Osteoblast (primary cell): Measurements from ENCODE around the gene ACER3. TPM values are rescaled to one million over a fixed set of nuclear protein-coding genes. Genes with fewer than 3 reads are reported as not detected.

ENCODE experiments used
- DNase-seq: peaks from one replicate; pipeline ENCODE4 v3.0.0; 2011; ENCODE audit warnings: low spot score, mixed read lengths; ENCODE audit not compliant: insufficient read length; ENCODE audit errors: missing footprints
- H2AFZ ChIP-seq: 2 replicates; pipeline ENCODE4 v1.6.0; 2011; ENCODE audit warnings: mild to moderate bottlenecking, low read length
- H3K27ac ChIP-seq: 2 replicates; pipeline ENCODE4 v1.5.1; 2011; ENCODE audit warnings: mild to moderate bottlenecking, low read depth, low read length, moderate library complexity
- H3K27me3 ChIP-seq: 2 replicates; pipeline ENCODE4 v1.6.0; 2012; ENCODE audit warnings: mild to moderate bottlenecking, control low read depth, inconsistent platforms, low read length, moderate library complexity; ENCODE audit not compliant: insufficient read depth
- H3K36me3 ChIP-seq: 2 replicates; pipeline ENCODE4 v1.5.1; 2011; ENCODE audit warnings: mild to moderate bottlenecking, low read length, control low read depth, moderate library complexity; ENCODE audit not compliant: insufficient read depth
- H3K4me1 ChIP-seq: 2 replicates; pipeline ENCODE4 v1.5.1; 2011; ENCODE audit warnings: mild to moderate bottlenecking, low read length, control low read depth, moderate library complexity; ENCODE audit not compliant: insufficient read depth
- H3K4me2 ChIP-seq: 2 replicates; pipeline ENCODE4 v1.6.0; 2011; ENCODE audit warnings: mild to moderate bottlenecking, low read length; ENCODE audit not compliant: insufficient read depth
- H3K4me3 ChIP-seq: fragments of 200-600 bp; sonication (generic); 3 replicates; pipeline ENCODE4 v1.5.1; 2012; ENCODE audit warnings: mild to moderate bottlenecking, low read length, inconsistent platforms; ENCODE audit not compliant: insufficient read depth
- H3K79me2 ChIP-seq: 2 replicates; pipeline ENCODE4 v1.6.0; 2012; ENCODE audit warnings: mild to moderate bottlenecking, low read length, control low read depth, inconsistent platforms; ENCODE audit not compliant: insufficient read depth
- H3K9me3 ChIP-seq: 2 replicates; pipeline ENCODE4 v1.5.1; 2011; ENCODE audit warnings: low read depth, low read length, control low read depth
- H4K20me1 ChIP-seq: 2 replicates; pipeline ENCODE4 v1.6.0; 2012; ENCODE audit warnings: mild to moderate bottlenecking, low read length, control low read depth; ENCODE audit not compliant: insufficient read depth
- CTCF ChIP-seq: IDR thresholded peaks from 2 replicates; pipeline ENCODE4 v1.5.1; 2011; ENCODE audit warnings: mild to moderate bottlenecking, low read depth, low read length, moderate library complexity; ENCODE audit errors: extremely low read depth
- total RNA-seq: library from RNA; depleted of rRNA; stranded (reverse); fragments of >200 nt; gene quantifications from 2 replicates; pipeline ENCODE4 v1.2.3, GENCODE V29; 2012

ACER3 gene
- total RNA-seq, 1 donor = 9.8 TPM

- TF ChIP-seq CTCF = no peak
- no peak for DNase-seq
- H3K4me3 ChIP-seq = no peak overlapping the region
Observed at GRCh38 chr11:76843907-76844306, 16.8 kb upstream of the ACER3 start.

GRCh38 chr11:76844511-76844910 is 16.2 kb upstream of the ACER3 start:
- no peak overlapping the region for H3K27ac ChIP-seq
- no peaks in the 10 kb centered on the region for H3K4me1 ChIP-seq
- no peak overlapping the region for H3K4me3 ChIP-seq
- no peak overlapping the region for H2AFZ ChIP-seq
- H3K4me2 ChIP-seq = no peak overlapping the region
- TF ChIP-seq CTCF = no peak
- no peaks in the 10 kb centered on the region for H3K36me3 ChIP-seq
- H3K79me2 ChIP-seq = no peaks in the 10 kb centered on the region
- H3K9me3 ChIP-seq = no peaks in the 10 kb centered on the region
- H4K20me1 ChIP-seq = no peaks in the 10 kb centered on the region
- H3K27me3 ChIP-seq = peaks cover 16% of the 10 kb centered on the region
- no peak for DNase-seq

More at GRCh38 chr11:76843907-76844306, 16.8 kb upstream of the ACER3 start:
- Histone ChIP-seq H3K79me2 (no peaks in the 10 kb centered on the region), H4K20me1 (no peaks in the 10 kb centered on the region), H3K4me1 (no peaks in the 10 kb centered on the region), H3K36me3 (no peaks in the 10 kb centered on the region), H3K4me2 (no peak overlapping the region), H3K27ac (no peak overlapping the region), H2AFZ (no peak overlapping the region), H3K27me3 (peaks cover 19% of the 10 kb centered on the region), H3K9me3 (no peaks in the 10 kb centered on the region)

GRCh38 chr11:76845069-76845468 is 15.6 kb upstream of the ACER3 start:
- no peaks in the 10 kb centered on the region for H4K20me1 ChIP-seq
- no peak for DNase-seq
- H3K4me2 ChIP-seq = no peak overlapping the region
- H3K4me3 ChIP-seq = no peak overlapping the region
- H3K27ac ChIP-seq = no peak overlapping the region
- peaks cover 21% of the 10 kb centered on the region for H3K27me3 ChIP-seq
- no peak overlapping the region for H2AFZ ChIP-seq
- H3K4me1 ChIP-seq = no peaks in the 10 kb centered on the region
- TF ChIP-seq CTCF = no peak
- H3K9me3 ChIP-seq = no peaks in the 10 kb centered on the region
- no peaks in the 10 kb centered on the region for H3K36me3 ChIP-seq
- no peaks in the 10 kb centered on the region for H3K79me2 ChIP-seq

- no peak overlapping the region for H2AFZ ChIP-seq
- TF ChIP-seq CTCF = no peak
- no peaks in the 10 kb centered on the region for H3K79me2 ChIP-seq
Observed at GRCh38 chr11:76846441-76846840, 14.3 kb upstream of the ACER3 start.

More at GRCh38 chr11:76846441-76846840, 14.3 kb upstream of the ACER3 start:
- Histone ChIP-seq H3K36me3 (no peaks in the 10 kb centered on the region), H3K4me2 (no peak overlapping the region), H3K9me3 (no peaks in the 10 kb centered on the region), H3K27ac (no peak overlapping the region), H4K20me1 (no peaks in the 10 kb centered on the region), H3K27me3 (peaks cover 31% of the 10 kb centered on the region), H3K4me1 (no peaks in the 10 kb centered on the region), H3K4me3 (no peak overlapping the region)
- peak; percentile 63 for DNase-seq
